GM12878 (cell line): ENCODE measurements around the gene CNR2.
"Not testable (repeated sequence)": the region's sequence is repeated elsewhere in the genome, so short reads cannot be mapped to it uniquely, and the experiment has no call there.

Experiments
- CTCF ChIP-seq, 3 experiments: IDR thresholded peaks in 2 of 3; conservative IDR thresholded peaks in 1 of 3; 2 replicates each; pipeline ENCODE4 v1.5.1; 2011; ENCODE audit warnings: low read depth in 3 of 3, low read length in 3 of 3, mild to moderate bottlenecking in 3 of 3, control low read depth in 2 of 3, moderate library complexity in 2 of 3, inconsistent platforms in 1 of 3, mixed read lengths in 1 of 3; ENCODE audit not compliant: control insufficient read depth in 2 of 3, insufficient read depth in 1 of 3; ENCODE audit errors: extremely low read depth in 1 of 3
- EGR1 ChIP-seq, 2 experiments: IDR thresholded peaks; 1 replicate in 1 of 2; 2 replicates in 1 of 2; pipeline ENCODE4 v1.6.1; 2011 to 2012; ENCODE audit warnings: low read depth in 2 of 2, low read length in 2 of 2, borderline replicate concordance in 1 of 2, mild to moderate bottlenecking in 1 of 2, moderate library complexity in 1 of 2
- ETV6 ChIP-seq, 2 experiments: fragments of 450-650 bp in 1 of 2; IDR thresholded peaks in 1 of 2; conservative IDR thresholded peaks in 1 of 2; 2 replicates each; pipeline ENCODE4 v1.6.1; 2014; ENCODE audit warnings: antibody characterized with exemption in 1 of 2, borderline replicate concordance in 1 of 2, low read depth in 1 of 2, mild to moderate bottlenecking in 1 of 2, moderate library complexity in 1 of 2
- JUND ChIP-seq: IDR thresholded peaks from 2 replicates; pipeline ENCODE4 v1.6.1; 2012; ENCODE audit warnings: low read depth, mild to moderate bottlenecking, low read length, improper control_type of control experiment, moderate library complexity
- MXI1 ChIP-seq: fragments of 150-350 bp; IDR thresholded peaks from 2 replicates; pipeline ENCODE4 v1.6.1; 2011; ENCODE audit warnings: low read depth, mild to moderate bottlenecking, inconsistent platforms, low read length, improper control_type of control experiment
- MYC ChIP-seq: IDR thresholded peaks from 2 replicates; pipeline ENCODE4 v1.6.1; 2011; ENCODE audit warnings: mild to moderate bottlenecking, low read length, moderate library complexity, inconsistent platforms; ENCODE audit not compliant: insufficient read depth, insufficient replicate concordance, insufficient read length, severe bottlenecking
- POLR2A ChIP-seq: IDR thresholded peaks from 2 replicates; pipeline ENCODE4 v1.6.1; 2011; ENCODE audit warnings: low read depth, mild to moderate bottlenecking, low read length
- SRF ChIP-seq, 2 experiments: IDR thresholded peaks; 2 replicates each; pipeline ENCODE4 v1.6.1; 2011; ENCODE audit warnings: low read depth in 2 of 2, low read length in 2 of 2, mild to moderate bottlenecking in 1 of 2, moderate library complexity in 1 of 2

- not testable (repeated sequence) for TF ChIP-seq JUND; ETV6 (conservative IDR thresholded peaks at IDR 0.05 in 1 of 2, IDR thresholded peaks at IDR 0.05 in 1 of 2; ENCODE audit: borderline replicate concordance in 1 of 2, low read depth in 1 of 2); CTCF (IDR thresholded peaks at IDR 0.05 in 2 of 3, conservative IDR thresholded peaks at IDR 0.05 in 1 of 3; ENCODE audit: control insufficient read depth in 2 of 3, extremely low read depth in 1 of 3, insufficient read depth in 1 of 3, low read depth in 3 of 3, low read length in 3 of 3); SRF (IDR thresholded peaks at IDR 0.05; ENCODE audit: low read depth in 2 of 2, low read length in 2 of 2); MXI1; EGR1 (IDR thresholded peaks at IDR 0.05; ENCODE audit: borderline replicate concordance in 1 of 2, low read depth in 2 of 2, low read length in 2 of 2); MYC; POLR2A
Observed at GRCh38 chr1:23826590-23826989, 86.6 kb downstream of the CNR2 start.
